Spleen (tissue), 3 donors: ENCODE measurements around the gene ABHD6.
"Not testable (repeated sequence)": the region's sequence is repeated elsewhere in the genome, so short reads cannot be mapped to it uniquely, and the experiment has no call there.

Experiments
- POLR2A ChIP-seq, 3 donors: fragments of 450-650 bp; IDR thresholded peaks; one replicate each; pipeline ENCODE4 v1.5.1; 2017; ENCODE audit warnings: antibody characterized with exemption in 3 of 3, mild to moderate bottlenecking in 1 of 3
- POLR2AphosphoS5 ChIP-seq, 3 donors: sonication (generic); formaldehyde crosslinking; IDR thresholded peaks; one replicate each; pipeline ENCODE4 v1.5.1; 2017; ENCODE audit warnings: antibody characterized with exemption in 3 of 3

DNA sequence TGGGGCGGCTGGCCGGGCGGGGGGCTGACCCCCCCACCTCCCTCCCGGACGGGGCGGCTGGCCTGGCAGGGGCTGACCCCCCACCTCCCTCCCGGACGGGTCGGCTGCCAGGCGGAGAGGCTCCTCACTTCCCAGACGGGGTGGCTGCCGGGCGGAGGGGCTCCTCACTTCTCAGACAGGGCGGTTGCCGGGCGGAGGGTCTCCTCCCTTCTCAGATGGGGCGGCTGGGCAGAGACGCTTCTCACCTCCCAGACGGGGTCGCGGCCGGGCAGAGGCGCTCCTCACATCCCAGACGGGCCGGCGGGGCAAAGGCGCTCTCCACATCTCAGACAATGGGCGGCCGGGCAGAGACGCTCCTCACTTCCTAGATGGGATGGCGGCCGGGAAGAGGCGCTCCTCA, 52.9 kb downstream of the ABHD6 start:
- not testable (repeated sequence) for TF ChIP-seq POLR2A, POLR2AphosphoS5 (IDR thresholded peaks at IDR 0.05)
